Measurements from ENCODE around the gene SDHB.

Gene SDHB

DNA sequence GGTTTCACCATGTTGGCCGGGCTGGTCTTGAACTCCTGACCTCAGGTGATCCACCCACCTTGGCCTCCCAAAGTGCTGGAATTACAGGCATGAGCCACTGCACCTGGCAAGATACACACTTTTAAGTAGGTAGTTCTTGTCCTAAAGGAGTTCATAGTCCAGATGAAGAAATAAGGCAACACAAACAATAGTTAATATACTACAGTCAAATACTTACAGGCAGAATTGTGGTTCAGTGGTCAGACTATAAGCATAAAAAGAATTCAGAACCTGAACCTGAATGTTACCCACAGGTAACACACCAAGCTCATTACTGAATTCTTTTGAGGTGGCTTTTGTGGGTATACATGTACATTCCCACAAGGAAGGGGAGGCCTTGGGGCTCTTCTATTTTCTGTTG lies 1.8 kb downstream of the SDHB start:
- no peak for TF ChIP-seq CTCF (IDR thresholded peaks at IDR 0.05; ENCODE audit: low read depth, low read length)
- Histone ChIP-seq H3K4me3 (ENCODE audit: low read depth, low read length) (no peak overlapping the region), H3K27ac (no peak overlapping the region), H3K36me3 (peaks cover 16% of the 10 kb centered on the region), H3K27me3 (ENCODE audit: insufficient read depth, low read depth, severe bottlenecking) (no peaks in the 10 kb centered on the region), H3K9me3 (ENCODE audit: severe bottlenecking) (no peaks in the 10 kb centered on the region)
- DNase-seq, result no peak

DNA sequence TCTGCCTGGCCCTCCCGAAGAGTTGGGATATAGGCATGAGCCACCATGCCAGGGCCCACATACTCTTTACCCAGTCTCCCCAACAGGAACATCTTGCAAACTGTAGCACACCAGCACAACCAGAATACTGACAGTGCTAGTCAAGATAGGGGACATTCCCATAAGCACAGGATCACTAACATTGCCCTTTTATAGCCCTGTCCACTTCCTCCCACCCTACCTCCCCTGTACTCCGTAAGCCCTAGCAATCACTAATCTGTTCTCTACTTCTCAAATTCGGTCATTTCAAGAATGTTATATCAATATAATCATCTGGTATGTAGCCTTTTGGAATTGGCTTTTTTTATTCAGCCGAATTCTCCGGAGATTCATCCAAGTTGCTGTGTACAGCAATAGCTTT lies 5.9 kb downstream of the SDHB start:
- TF ChIP-seq CTCF (IDR thresholded peaks at IDR 0.05; ENCODE audit: low read depth, low read length), result no peak
- Histone ChIP-seq H3K27me3 (ENCODE audit: insufficient read depth, low read depth, severe bottlenecking) (no peaks in the 10 kb centered on the region), H3K9me3 (ENCODE audit: severe bottlenecking) (no peaks in the 10 kb centered on the region), H3K36me3 (peaks cover 33% of the 10 kb centered on the region), H3K27ac (no peak overlapping the region), H3K4me3 (ENCODE audit: low read depth, low read length) (no peak overlapping the region)
- DNase-seq, result no peak

GRCh38 chr1:17046334-17046657 lies 7.5 kb downstream of the SDHB start:
- TF ChIP-seq CTCF (IDR thresholded peaks at IDR 0.05; ENCODE audit: low read depth, low read length), result no peak
- Histone ChIP-seq H3K4me3 (ENCODE audit: low read depth, low read length) (no peak overlapping the region), H3K9me3 (ENCODE audit: severe bottlenecking) (no peaks in the 10 kb centered on the region), H3K27me3 (ENCODE audit: insufficient read depth, low read depth, severe bottlenecking) (no peaks in the 10 kb centered on the region), H3K36me3 (peaks cover 41% of the 10 kb centered on the region), H3K27ac (no peak overlapping the region)
- no peak for DNase-seq

DNA sequence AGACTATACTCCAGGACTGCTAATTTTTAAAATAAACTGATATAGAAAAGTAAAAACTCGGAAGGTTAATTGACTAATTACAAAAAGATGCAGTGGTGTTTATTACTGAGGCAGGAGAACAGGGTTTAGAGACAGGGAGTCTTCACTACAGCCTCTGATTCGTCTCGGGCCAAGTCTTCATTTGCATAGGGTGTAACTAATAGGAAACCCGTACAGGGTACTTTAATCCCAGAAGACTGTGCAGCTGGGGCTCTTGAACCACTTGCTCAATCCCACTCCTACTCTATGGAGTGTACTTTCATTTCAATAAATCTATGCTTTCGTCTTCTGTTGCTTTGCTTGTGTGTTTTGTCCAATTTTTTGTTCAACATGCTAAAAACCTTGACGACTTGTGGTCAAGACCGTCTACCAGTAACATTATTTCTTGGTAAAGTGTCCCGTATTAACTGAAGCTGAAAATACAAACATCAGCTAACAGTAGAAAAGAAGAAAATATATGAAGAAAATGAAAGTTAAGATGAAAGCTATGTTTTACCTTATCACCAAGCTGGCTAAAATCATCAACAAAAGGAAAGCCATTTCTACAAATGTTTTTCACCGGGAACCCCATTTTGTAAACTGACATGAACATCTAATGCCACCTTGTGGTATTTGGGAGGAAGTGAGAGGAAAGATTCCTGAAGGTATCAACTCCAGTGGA lies 8.0 kb downstream of the SDHB start:
- no peaks in the 10 kb centered on the region for H3K27me3 ChIP-seq (ENCODE audit: insufficient read depth, low read depth, severe bottlenecking)
- H3K36me3 ChIP-seq, result peaks cover 40% of the 10 kb centered on the region
- peak; percentile 42 for DNase-seq
- no peak overlapping the region for H3K27ac ChIP-seq
- H3K4me3 ChIP-seq (ENCODE audit: low read depth, low read length), result peak overlapping the region; percentile 22
- H3K9me3 ChIP-seq (ENCODE audit: severe bottlenecking), result no peaks in the 10 kb centered on the region
- peak; percentile 60 for TF ChIP-seq CTCF (IDR thresholded peaks at IDR 0.05; ENCODE audit: low read depth, low read length)

DNA sequence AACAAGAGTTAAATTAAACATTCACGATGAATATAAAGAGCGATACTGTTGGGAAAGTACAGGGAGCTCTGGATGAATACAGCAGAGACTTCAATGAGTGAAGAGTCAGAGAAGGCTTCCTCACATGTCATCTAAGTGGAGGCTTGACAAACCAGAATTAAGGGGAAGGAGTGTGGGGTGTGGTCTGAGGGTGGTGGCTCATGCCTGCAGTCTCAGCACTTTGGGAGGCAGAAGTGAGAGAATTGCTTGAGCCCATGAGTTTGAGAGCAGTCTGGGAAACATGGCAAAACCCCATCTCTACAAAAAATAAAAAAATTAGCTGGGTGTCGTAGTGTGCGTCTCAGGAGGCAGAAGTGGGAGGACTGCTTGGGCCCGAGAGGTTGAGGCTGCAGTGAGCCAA lies 8.7 kb downstream of the SDHB start:
- H3K36me3 ChIP-seq, result peaks cover 44% of the 10 kb centered on the region

More for the DNA sequence above, 8.7 kb downstream of the SDHB start:
- Histone ChIP-seq H3K27ac (no peak overlapping the region), H3K9me3 (ENCODE audit: severe bottlenecking) (no peaks in the 10 kb centered on the region), H3K27me3 (ENCODE audit: insufficient read depth, low read depth, severe bottlenecking) (no peaks in the 10 kb centered on the region), H3K4me3 (ENCODE audit: low read depth, low read length) (no peak overlapping the region)
- no peak for TF ChIP-seq CTCF (IDR thresholded peaks at IDR 0.05; ENCODE audit: low read depth, low read length)
- no peak for DNase-seq
